ENCODE results near the gene CYP2J2.
"Not testable (repeated sequence)": the region's sequence is repeated elsewhere in the genome, so short reads cannot be mapped to it uniquely, and the experiment has no call there.

The CYP2J2 gene

GRCh38 chr1:59857679-59858354 is 68.8 kb downstream of the CYP2J2 start:
- DNase-seq: no peak

GRCh38 chr1:59856725-59857338 is 69.7 kb downstream of the CYP2J2 start:
- no peak for DNase-seq

GRCh38 chr1:59855297-59855696 is 71.3 kb downstream of the CYP2J2 start:
- DNase-seq: not testable (repeated sequence)

GRCh38 chr1:59852117-59852516 is 74.5 kb downstream of the CYP2J2 start:
- no peak for DNase-seq

- no peak for DNase-seq
These were observed 79.7 kb downstream of the CYP2J2 start for GRCh38 chr1:59846895-59847282.

- DNase-seq: no peak
These were observed 80.2 kb downstream of the CYP2J2 start for GRCh38 chr1:59846209-59846894.

- DNase-seq: no peak
These were observed 81.5 kb downstream of the CYP2J2 start for GRCh38 chr1:59845091-59845490.

All from HCEC 1CT (cell line).